Fibroblast of mammary gland (primary cell): ENCODE measurements around the gene NFIA.

ENCODE experiments used
- DNase-seq: peaks from one replicate; pipeline ENCODE4 v3.0.0-alpha.2; 2010; ENCODE audit warnings: low read depth
- H3K4me3 ChIP-seq: 2 replicates; pipeline ENCODE4 v1.5.1; 2011; ENCODE audit warnings: low read depth, mild to moderate bottlenecking, low read length, moderate library complexity; ENCODE audit not compliant: control insufficient read depth
- CTCF ChIP-seq: conservative IDR thresholded peaks from 2 replicates; pipeline ENCODE4 v1.5.1; 2011; ENCODE audit warnings: low read depth, low read length, inconsistent platforms; ENCODE audit not compliant: control insufficient read depth, insufficient read depth

Gene NFIA

GRCh38 chr1:61270107-61270506 is 187.7 kb downstream of the NFIA start:
- TF ChIP-seq CTCF: no peak
- no peak overlapping the region for H3K4me3 ChIP-seq
- no peak for DNase-seq

- H3K4me3 ChIP-seq: no peak overlapping the region
- TF ChIP-seq CTCF: no peak
- DNase-seq: no peak
Measured at GRCh38 chr1:61270761-61271411, 188.5 kb downstream of the NFIA start.

- no peak for TF ChIP-seq CTCF
- no peak for DNase-seq
- H3K4me3 ChIP-seq: no peak overlapping the region
Measured at GRCh38 chr1:61271412-61271789, 189.0 kb downstream of the NFIA start.

GRCh38 chr1:61273167-61273705 is 190.9 kb downstream of the NFIA start:
- DNase-seq: no peak
- TF ChIP-seq CTCF: no peak

GRCh38 chr1:61273861-61274260 is 191.5 kb downstream of the NFIA start:
- no peak overlapping the region for H3K4me3 ChIP-seq
- no peak for DNase-seq
- TF ChIP-seq CTCF: no peak

More at GRCh38 chr1:61273167-61273705, 190.9 kb downstream of the NFIA start:
- H3K4me3 ChIP-seq: no peak overlapping the region

- TF ChIP-seq CTCF: no peak
- no peak for DNase-seq
- H3K4me3 ChIP-seq: no peak overlapping the region
Measured at GRCh38 chr1:61274939-61275338, 192.6 kb downstream of the NFIA start.
